ENCODE measurements around the gene PLOD3. TPM values are rescaled to one million over a fixed set of nuclear protein-coding genes. Genes with fewer than 3 reads are reported as not detected.
A peak's percentile ranks its signal among the peaks of the same experiment; 100 is the strongest.
"Not testable (repeated sequence)": the region's sequence is repeated elsewhere in the genome, so short reads cannot be mapped to it uniquely, and the experiment has no call there.

Gene PLOD3, protein sequence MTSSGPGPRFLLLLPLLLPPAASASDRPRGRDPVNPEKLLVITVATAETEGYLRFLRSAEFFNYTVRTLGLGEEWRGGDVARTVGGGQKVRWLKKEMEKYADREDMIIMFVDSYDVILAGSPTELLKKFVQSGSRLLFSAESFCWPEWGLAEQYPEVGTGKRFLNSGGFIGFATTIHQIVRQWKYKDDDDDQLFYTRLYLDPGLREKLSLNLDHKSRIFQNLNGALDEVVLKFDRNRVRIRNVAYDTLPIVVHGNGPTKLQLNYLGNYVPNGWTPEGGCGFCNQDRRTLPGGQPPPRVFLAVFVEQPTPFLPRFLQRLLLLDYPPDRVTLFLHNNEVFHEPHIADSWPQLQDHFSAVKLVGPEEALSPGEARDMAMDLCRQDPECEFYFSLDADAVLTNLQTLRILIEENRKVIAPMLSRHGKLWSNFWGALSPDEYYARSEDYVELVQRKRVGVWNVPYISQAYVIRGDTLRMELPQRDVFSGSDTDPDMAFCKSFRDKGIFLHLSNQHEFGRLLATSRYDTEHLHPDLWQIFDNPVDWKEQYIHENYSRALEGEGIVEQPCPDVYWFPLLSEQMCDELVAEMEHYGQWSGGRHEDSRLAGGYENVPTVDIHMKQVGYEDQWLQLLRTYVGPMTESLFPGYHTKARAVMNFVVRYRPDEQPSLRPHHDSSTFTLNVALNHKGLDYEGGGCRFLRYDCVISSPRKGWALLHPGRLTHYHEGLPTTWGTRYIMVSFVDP
- 245 and 252 TPM in 2 replicates for total RNA-seq (2014; rRNA removed; shearing (Covaris generic))

DNA sequence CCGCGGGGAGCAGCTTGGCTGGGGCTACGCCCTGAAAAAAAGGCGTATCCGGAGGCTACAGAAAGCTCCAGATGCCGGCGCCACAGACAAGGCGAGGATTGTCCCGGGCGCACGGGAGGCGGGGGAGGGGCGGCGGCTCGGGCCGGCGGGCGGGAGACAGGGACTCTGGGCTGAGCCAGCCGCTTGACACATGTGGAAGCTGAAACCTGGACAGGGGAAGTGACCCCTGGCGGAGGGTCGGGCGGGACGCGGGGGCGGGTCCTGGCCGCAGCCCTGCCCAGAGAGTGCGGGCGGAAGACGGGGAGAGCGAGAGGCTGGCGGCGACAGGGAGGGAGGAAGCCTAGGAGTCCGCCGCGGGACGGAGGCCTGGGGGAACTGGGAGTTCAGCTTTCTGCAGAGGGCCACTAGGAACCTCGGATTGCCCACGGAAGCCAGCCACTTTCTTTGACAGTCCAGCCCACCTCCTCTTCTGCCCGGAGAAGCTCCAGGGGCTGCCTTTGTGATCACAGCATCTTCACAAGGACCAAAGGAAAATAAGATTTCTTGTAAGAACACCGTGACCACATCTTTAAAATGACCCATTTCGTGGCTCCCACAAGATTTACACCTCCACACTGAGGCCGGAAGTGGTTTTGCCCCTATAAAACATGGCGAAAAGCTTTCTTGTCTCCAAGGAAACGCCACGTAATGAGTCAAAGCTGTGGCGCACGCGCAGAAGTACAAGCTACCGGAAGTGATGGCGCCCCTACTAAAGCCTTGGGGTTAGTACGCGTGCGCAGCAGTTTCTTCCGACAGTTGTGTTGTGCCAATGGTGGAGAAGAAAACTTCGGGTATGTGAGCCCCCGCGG is at the start of gene PLOD3, which contains the start of gene ZNHIT1:
TSS of gene PLOD3 (minus strand) at position 194 of the 848 bp plus-strand sequence. CDS start 307 bp downstream, outside the sequence.
TSS of gene ZNHIT1 (plus strand) at position 778 of the 848 bp plus-strand sequence. CDS start at position 809, 31 bp downstream.
- peak; percentile 100 for DNase-seq (ENCODE audit: low spot score)

DNA sequence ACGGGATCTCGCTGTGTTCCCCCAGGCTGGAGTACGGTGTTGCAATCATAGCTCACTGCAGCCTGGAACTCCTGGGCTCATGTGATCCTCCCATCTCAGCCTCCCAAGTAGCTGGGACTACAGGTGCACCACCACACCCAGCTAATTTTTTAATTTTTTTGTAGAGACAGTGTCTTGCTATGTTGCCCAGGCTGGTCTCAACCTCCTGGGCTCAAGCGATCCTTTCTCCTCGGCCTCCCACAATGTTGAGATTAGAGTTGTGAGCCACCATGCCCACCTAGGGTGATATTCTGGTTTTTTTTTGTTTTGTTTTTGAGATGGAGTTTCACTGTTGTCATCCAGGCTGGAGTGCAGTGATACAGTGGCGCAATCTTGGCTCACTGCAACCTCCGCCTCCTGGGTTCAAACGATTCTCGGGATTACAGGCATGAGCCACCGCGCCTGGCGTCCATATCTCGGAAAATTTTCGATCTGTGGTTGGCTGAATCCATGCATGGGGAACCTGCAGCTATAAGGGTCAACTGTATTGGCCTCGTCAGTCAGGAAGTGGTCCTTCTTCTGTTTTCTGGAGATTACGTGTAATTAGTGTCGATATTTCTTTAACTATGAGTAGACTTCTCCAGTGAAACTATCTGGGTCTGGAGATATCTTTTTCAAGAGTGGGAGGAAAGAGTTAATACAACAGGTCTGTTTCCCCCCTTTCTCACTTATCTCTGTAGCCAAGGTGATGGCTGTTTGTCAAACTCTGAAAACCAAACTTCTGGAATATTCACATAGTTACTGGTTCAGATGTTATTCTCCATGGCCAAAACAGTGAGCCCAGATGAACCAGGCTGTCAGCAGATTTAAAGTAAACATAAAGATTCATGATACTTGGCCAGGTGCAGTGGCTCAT is 48.5 kb upstream of the PLOD3 start:
- no peak for DNase-seq (ENCODE audit: low spot score)

DNA sequence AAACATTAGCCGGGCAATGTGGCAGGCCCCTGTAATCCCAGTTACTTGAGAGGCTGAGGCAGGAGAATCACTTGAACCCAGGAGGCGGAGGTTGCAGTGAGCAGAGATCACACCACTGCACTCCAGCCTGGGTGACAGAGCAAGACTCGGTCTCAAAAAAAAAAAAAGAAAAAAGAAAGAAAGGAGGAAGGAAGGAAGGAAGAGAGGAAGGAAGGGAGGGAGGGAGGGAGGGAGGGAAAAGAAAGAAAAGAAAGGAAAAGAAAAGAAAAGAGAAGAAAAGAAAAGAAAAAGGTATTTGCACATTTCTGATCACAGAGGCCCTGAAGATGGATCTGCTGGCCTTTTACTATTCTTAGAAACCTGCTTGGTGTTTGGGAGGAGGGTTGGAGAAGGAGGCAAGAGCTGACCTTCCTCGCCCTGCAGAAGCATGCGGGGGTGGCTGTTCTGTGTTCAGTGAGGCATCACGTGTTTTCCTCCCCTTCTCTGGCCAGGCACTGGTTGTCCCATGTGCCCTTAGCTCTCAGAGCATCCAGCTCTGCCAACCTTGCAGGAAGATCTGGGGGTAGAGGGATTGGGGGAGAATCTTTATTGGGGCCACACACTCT is 46.8 kb upstream of the PLOD3 start:
- not testable (repeated sequence) for DNase-seq (ENCODE audit: low spot score)

DNA sequence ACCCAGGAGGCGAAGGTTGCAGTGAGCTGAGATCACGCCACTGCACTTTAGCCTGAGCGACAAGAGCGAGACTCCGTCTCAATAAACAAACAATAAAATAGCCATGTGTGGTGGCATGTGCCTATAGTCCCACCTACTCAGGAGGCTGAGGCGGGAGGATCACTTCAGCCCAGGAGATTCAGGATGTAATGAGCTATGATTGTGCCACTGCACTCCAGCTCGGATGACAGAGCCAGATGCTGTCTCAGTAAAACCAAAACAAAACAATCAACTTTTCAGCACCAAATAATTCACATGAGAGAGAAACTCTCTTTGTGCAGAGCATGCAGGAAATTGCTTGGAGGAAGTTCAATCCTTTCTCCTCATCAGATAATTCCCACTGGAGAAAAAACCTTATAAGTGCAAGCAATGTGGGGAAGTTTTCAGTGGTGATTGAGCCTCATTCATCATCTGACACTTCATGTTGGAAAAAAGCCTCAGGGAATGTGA is 40.9 kb upstream of the PLOD3 start:
- no peak for DNase-seq (ENCODE audit: low spot score)

DNA sequence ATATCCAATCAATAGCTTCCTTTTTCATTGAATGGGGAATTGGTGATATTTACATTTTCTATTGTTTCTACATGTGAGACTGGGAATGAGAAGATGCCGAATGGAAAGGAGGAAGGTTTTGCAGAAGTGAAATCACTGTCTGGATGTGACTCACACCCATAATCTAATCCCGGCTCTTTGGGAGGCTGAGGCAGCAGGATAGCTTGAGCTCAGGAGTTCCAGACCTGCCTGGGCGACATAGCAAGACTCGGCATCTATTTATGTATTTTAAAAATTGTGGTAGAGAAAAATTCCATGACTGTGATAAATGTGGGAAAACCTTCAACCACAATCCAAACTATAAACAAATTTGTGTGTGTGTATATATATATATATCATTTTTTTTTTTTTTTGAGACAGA is 38.4 kb upstream of the PLOD3 start:
- no peak for DNase-seq (ENCODE audit: low spot score)

DNA sequence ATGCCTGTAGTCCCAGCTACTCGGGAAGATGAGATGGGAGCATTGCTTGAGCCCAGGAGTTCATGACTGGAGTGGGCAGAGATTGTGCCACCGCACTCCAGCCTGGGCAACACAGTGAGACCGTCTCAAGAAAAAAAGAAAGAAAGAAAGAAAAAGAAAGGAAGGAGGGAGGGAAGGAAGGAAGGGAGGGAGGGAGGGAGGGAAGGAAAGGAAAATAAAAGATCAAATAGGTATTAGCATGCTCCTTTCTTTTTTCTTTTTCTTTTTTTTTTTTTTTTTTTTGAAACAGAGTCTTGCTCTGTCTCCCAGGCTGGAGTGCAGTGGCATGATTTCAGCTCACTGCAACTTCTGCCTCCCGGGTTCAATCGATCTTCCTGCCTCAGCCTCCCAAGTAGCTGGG is 35.8 kb upstream of the PLOD3 start:
- not testable (repeated sequence) for DNase-seq (ENCODE audit: low spot score)

DNA sequence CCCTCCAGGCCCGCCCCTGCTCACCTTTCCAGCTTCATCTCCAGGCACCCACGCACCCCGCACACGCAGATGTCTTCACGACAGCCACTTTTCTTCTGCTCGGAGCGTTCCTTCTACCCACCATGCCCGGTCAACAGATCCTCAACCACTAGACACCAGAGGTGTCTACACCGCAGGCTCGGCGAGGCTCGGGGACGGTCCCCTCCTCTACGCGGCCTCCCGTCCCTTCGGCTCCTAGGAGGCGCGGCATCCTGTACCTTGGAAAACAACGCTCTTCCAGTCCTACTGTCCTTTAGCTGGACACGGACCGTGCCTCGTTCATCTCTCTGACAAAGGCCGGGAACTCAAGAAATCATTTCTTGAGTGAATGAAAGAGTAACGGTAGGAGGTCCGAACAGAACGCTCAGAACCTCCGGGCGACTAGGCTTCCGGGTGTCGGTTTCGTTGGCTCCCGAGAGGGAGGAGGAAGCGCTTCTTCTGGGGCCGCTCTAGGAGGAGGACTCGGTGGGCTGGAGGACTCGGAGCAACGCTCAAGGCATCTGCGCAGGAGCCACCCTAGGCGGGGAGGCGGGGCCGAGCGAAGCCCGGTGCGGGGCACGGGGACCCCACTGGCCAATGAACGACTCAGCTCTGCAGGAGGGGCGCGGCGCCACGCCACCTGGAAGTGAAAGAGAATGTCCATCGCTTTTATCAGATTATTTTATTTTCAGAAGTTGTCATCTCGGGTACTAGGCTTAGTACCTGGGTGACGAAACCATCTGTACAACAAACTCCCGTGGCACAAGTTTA is 34.7 kb upstream of the PLOD3 start:
- DNase-seq (ENCODE audit: low spot score): peak; percentile 99

DNA sequence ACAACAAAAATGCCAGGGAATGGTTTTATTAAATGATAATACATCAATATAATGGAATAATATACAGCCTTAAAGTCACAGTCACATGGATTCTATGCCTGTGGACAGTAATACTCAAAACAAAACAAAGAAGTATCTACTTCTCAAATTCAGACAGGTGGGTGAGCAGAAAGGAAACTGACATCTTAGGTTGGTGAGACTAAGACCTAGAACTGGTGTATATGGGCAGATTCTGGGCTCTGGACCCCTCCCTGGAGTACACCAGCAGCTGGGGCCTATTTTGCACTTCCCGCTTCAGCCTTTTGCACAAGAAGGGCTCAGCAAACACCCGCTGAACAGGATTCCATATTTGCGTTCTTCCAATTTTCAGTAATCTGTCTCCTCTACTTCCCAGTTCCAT is 32.9 kb upstream of the PLOD3 start:
- DNase-seq (ENCODE audit: low spot score): no peak

DNA sequence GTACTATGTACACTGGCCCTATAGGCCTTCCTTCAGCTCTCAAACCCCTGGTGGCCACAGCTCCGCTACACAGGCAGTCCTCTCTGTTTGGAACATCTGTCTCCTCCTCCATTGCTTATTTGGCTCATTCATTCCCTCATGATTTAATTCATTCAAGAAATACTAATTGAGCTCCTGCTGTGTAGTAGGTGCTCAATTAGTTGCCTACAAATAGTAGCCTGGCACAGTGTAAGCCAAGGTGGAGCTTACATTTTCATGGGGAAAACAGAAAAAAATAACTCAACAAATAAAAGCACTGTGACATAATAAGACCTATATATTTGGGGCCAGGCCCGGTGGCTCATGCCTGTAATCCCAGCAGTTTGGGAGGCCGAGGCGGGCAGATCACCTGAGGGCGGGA is 30.9 kb upstream of the PLOD3 start:
- no peak for DNase-seq (ENCODE audit: low spot score)

DNA sequence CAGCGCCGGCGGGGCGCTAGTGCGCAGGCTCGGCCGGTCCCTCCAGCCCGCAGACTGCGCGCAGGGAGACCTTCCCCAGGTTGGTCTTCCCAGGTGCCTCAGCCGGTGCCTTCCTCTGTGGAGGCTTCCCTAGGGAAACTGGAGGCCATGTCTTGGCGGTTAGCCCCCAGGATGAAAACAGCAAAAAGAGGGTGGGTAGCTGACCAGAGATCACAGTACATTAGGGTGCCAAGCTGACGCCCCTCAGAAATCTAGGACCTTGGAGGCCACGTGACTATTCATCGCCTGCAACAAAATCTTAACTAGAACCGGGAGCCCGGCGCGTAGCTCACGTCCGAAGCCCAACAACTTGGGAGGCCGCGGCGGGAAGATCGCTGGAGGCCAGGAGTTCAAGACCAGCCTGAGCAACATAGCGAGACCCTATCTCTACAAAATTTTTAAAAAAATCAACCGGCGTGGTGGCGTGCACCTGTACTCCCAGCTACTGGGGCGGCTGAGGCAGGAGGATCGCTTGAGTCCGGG is 27.8 kb upstream of the PLOD3 start:
- DNase-seq (ENCODE audit: low spot score): no peak

DNA sequence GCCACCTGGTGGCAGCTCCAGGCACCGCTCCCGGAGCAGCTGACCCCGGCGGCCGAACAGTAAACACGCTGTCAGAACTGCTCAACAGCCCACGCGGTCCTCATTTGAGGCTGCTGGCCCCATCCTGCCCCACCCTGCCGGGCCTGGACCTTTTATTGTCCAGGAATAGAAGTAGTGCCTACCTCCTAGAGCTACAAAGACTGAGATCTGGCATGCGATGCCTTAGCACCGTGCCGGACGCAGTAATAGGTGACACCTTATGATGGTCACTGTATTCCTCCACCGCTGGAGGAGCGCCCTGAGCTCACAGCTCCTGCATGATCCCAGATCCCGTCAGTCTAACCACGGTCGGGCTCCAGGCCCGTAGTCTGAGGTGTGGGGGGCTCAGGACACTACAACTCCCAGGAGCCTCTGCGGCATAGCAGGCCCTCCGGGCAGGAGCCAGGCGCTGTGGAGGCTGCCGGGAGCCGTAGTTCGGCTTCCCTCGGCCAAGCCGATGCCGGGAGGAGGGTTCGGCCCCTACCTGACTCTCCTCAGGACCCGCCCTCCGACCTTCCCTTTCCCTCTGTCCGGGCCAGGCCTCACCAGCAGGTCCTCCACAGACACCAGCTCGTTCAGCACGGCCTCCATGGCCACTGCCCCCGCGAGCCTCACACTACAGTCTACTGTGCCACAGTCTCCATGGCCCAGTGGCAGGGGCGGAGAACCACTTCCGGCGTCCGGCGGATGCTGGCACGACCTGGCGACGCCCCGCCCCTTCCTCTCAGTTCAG is 27.2 kb upstream of the PLOD3 start, which contains the start of gene FIS1:
TSS of gene FIS1 (minus strand) at position 707 of the 772 bp plus-strand sequence. CDS start at position 630, 77 bp downstream.
- DNase-seq (ENCODE audit: low spot score): peak; percentile 97

DNA sequence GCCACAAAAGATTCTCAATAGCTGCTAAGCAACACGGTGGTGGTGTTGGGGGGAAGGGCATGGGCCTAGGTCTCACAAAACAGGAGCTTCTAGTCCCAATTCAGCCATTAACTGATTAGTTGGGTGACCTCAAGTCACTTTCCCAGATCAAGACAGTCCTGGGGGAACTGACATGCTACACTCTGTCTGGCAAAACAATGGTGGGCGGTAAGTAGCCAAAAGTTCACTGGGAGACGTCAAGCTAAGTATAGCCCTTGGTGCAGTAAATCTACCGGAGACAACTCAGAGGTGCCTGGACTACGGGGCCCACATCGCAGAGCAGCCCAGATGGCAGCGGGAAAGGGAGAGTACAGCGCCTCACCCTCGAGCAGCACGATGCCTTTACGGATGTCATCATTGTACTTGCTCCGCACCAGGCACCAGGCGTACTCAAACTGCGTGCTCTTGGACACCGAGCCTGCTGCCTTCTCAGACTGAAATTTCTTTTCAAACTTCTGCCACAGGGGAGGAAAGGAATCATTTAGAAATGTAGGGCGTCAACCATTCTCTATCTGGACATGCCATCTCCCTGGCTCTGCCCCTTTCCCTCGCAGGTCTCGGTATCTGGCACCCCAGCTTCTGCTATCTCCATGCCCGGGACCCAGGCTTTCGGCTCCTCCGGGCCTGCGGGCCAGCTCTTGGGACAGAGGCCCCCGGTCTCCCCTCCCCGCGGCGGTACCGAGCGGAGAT is 26.4 kb upstream of the PLOD3 start:
- DNase-seq (ENCODE audit: low spot score): no peak

DNA sequence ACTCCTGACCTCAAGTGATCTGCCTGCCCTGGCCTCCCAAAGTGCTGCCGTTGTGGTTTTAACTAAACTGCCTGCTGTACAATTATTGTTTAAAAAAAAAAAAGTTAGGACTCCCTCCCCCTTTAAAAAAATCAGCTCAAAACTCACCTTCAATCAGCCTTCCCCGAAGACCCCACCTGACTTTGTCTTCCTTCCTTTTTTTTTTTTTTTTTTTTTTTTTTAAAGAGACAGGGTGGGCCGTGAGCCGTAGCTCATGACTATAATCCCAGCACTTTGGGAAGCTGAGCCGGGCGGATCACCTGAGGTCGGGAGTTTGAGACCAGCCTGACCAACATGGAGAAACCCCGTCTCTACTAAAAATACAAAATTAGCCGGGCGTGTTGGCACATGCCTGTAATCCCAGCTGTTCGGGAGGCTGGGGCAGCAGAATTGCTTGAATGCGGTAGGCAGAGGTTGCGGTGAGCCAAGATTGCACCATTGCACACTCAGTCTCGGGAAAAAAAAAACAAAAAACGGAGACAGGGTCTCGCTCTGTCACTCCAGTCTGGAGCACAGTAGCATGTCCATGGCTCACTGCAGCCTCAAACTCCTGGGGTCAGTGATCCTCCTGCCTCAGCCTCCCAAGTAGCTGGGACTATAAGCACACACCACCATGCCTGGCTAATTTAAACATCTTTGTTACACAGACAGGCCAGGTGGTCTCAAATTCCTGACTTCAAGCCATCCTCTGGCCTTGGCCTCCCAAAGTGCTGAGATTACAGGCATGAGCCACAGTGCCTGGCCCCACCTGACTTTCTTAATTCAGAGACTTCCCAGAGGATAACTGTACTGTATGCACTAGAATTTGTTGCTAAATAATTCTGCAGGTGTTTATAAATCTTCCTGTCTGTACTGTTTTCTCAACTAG is 24.3 kb upstream of the PLOD3 start:
- DNase-seq (ENCODE audit: low spot score): no peak

DNA sequence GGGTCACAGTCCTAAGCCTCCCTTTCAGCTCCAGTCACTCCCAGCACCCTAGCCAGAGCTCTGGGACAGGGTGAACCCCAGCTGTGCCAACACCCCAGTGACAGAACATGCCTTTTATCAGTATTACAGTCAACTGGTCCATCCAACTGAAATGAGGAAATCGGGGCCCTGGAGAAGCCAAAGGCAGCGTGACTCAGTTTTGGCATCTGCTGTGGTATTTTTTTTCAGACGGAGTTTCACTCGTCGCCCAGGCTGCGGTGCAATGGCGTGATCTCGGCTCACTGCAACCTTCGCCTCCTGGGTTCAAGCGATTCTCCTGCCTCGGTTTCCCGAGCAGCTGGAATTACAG is 23.6 kb upstream of the PLOD3 start:
- DNase-seq (ENCODE audit: low spot score): no peak

DNA sequence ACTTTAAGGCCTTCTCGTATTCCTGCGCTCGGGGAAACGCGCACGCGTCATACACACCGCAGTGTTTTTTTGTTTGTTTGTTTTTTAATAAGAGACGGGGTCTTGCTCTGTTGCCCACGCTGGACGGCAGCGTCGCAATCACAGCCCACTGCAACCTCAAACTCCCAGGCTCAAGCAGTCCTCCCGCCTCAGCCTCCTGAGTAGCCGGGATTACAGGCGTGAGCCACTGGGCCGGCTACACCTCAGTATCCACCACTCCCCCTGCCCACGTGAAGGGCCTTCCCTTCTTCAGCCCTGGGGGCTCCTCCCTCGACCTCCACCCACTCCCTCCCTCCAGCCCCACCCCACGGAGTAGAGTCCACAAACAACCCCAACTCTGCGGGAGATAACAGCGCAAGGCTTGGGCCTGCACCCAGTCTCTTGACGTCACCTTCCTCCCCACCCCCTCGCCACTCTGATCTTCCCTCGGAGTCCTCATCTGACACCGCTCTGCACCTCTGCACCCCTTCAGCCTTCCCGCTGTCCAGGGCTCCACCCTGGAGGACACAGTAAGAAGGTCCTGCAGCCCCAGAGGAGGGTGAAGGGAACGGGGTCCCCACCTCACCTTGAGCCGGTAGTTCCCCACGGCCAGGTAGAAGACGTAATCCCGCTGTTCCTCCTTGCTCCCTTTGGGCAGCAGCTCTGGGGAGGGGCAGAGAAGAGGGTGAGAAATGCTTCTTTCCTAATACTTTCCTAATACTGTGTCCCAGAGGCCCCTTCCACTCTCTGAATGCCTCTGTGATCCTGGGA is 23.0 kb upstream of the PLOD3 start:
- DNase-seq (ENCODE audit: low spot score): no peak

DNA sequence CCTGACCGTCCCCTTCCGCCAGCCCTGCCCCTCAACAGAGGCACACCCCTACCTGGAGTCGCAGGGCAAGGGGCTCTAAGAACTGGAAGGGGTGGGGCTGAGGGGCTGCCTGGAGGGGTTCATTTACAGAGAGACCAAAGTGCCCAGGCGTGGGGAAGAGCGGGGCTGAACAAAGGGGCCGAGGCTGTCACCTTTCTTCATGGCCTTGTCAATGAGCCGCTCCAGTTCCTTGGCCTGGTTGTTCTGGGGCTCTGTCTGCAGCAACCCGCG is 22.5 kb upstream of the PLOD3 start:
- DNase-seq (ENCODE audit: low spot score): no peak
